ENCODE measurements around the gene ZNF521.

DNA sequence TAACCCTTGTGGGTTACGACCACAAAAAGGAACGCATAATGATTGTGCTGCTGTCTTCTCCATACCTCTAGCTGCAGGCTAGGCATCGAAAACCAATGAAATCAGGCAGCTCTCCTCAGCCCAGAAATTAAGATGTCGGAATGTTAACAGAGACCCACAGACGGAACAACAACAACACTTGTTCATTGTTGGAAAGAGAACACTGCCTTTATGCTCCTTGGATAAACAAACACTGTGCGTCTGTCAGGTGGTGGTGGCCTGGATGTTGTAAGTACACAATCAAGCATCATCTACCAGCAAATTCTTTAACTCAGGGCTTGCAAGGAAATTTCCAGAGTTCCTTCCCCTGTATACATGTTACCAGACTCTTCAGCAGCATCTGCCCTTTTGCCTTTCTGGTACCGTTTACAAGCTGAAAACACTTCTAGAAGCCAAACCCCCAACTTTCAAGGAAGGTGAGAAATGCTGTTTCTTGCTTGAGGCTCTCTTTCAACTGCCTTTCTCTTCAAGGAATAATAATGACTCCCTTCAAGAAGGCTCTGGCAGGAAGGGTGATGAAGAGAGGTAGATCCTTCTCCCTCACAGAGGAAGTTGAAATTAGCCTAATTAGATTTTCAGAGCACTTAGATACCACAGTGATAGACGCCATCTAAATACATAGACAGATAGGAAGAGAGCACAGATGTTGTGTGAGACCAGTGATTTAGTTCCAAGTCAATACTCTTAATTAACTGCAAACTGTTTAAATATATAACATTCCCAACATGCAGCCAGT is 332.7 kb downstream of the ZNF521 start:
- TF ChIP-seq CTCF (IDR thresholded peaks at IDR 0.05; ENCODE audit: low read depth, low read length, missing input control) (no peak), ZBTB33 (IDR thresholded peaks at IDR 0.05) (no peak), EGR1 (IDR thresholded peaks at IDR 0.05; ENCODE audit: low read depth in 2 of 2) (no peak), FOXA1 (IDR thresholded peaks at IDR 0.05) (no peak), RAD21 (IDR thresholded peaks at IDR 0.05) (no peak), TAF1 (conservative IDR thresholded peaks at IDR 0.05) (no peak)
- TF ChIP-seq, protein P1, sequence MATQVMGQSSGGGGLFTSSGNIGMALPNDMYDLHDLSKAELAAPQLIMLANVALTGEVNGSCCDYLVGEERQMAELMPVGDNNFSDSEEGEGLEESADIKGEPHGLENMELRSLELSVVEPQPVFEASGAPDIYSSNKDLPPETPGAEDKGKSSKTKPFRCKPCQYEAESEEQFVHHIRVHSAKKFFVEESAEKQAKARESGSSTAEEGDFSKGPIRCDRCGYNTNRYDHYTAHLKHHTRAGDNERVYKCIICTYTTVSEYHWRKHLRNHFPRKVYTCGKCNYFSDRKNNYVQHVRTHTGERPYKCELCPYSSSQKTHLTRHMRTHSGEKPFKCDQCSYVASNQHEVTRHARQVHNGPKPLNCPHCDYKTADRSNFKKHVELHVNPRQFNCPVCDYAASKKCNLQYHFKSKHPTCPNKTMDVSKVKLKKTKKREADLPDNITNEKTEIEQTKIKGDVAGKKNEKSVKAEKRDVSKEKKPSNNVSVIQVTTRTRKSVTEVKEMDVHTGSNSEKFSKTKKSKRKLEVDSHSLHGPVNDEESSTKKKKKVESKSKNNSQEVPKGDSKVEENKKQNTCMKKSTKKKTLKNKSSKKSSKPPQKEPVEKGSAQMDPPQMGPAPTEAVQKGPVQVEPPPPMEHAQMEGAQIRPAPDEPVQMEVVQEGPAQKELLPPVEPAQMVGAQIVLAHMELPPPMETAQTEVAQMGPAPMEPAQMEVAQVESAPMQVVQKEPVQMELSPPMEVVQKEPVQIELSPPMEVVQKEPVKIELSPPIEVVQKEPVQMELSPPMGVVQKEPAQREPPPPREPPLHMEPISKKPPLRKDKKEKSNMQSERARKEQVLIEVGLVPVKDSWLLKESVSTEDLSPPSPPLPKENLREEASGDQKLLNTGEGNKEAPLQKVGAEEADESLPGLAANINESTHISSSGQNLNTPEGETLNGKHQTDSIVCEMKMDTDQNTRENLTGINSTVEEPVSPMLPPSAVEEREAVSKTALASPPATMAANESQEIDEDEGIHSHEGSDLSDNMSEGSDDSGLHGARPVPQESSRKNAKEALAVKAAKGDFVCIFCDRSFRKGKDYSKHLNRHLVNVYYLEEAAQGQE (IDR thresholded peaks at IDR 0.05), result no peak
- TF ChIP-seq, protein P2, sequence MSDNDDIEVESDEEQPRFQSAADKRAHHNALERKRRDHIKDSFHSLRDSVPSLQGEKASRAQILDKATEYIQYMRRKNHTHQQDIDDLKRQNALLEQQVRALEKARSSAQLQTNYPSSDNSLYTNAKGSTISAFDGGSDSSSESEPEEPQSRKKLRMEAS (IDR thresholded peaks at IDR 0.05), result no peak
